Upper lobe of left lung (tissue), 6 donors: Measurements from ENCODE around the gene PNKD. TPM values are rescaled to one million over a fixed set of nuclear protein-coding genes. Genes with fewer than 3 reads are reported as not detected.

ENCODE experiments used
- ATAC-seq, 2 donors: fragments of 200-7000 bp; cut with Tn5 transposase; one replicate each; pipeline ENCODE4 v1.9.1; 2022; ENCODE audit warnings: mild to moderate bottlenecking in 2 of 2, moderate library complexity in 2 of 2; ENCODE audit not compliant: low FRiP score in 2 of 2
- DNase-seq, 2 donors: peaks; one replicate each; pipeline ENCODE4 v3.0.0-alpha.2; 2019 to 2020
- H3K27ac ChIP-seq, 4 donors: fragments of 200-600 bp; sonication (generic); one replicate each; pipeline ENCODE4 v1.5.1; 2016 to 2019
- H3K27me3 ChIP-seq, 4 donors: fragments of 200-600 bp; sonication (generic); one replicate each; pipeline ENCODE4 v1.5.1; 2017 to 2019
- H3K36me3 ChIP-seq, 4 donors: fragments of 200-600 bp; sonication (generic); one replicate each; pipeline ENCODE4 v1.5.1; 2016 to 2019
- H3K4me1 ChIP-seq, 4 donors: fragments of 200-600 bp; sonication (generic); one replicate each; pipeline ENCODE4 v1.5.1; 2018 to 2019
- H3K4me3 ChIP-seq, 4 donors: fragments of 200-600 bp; sonication (generic); one replicate each; pipeline ENCODE4 v1.5.1; 2017 to 2019; ENCODE audit warnings: mild to moderate bottlenecking in 2 of 4, moderate library complexity in 1 of 4
- H3K9me3 ChIP-seq, 4 donors: fragments of 200-600 bp; sonication (generic); one replicate each; pipeline ENCODE4 v1.5.1; 2018 to 2019
- EP300 ChIP-seq, 4 donors: sonication (generic); formaldehyde crosslinking; IDR thresholded peaks; one replicate each; pipeline ENCODE4 v1.5.1; 2017; ENCODE audit warnings: antibody characterized with exemption in 4 of 4, control low read depth in 2 of 4
- POLR2A ChIP-seq, 4 donors: fragments of 450-650 bp; IDR thresholded peaks; one replicate each; pipeline ENCODE4 v1.5.1; 2016 to 2017; ENCODE audit warnings: antibody characterized with exemption in 4 of 4, mild to moderate bottlenecking in 2 of 4
- POLR2AphosphoS5 ChIP-seq, 2 donors: sonication (generic); formaldehyde crosslinking; IDR thresholded peaks; one replicate each; pipeline ENCODE4 v1.5.1; 2017; ENCODE audit warnings: antibody characterized with exemption in 2 of 2
- WGBS, 2 donors: methylation state at CpG; one replicate each; pipeline ENCODE4 v1.1.5; 2017 to 2018; 5-methylcytosine and 5-hydroxymethylcytosine counted together
- total RNA-seq, 6 donors: library from RNA; depleted of rRNA in 4 of 6; stranded (reverse); fragments of >200 nt in 4 of 6; gene quantifications; one replicate each; pipeline versions ENCODE4 v1.1.0 to v1.2.1, GENCODE V29; 2016 to 2021
- TF ChIP-seq, protein P1 (sequence below), 6 experiments: fragments of 450-650 bp in 4 of 6; fragments of 200-600 bp in 2 of 6; sonication (generic) in 2 of 6; IDR thresholded peaks; one replicate each; pipeline ENCODE4 v1.5.1; 2016 to 2019; ENCODE audit warnings: antibody characterized with exemption in 6 of 6
- donor health status: DM: no; HTN: no; CAD: no; lungs with moderate emphysema.
- donor health status: DM: no; HTN: yes; CAD: no; lungs with severe emphysema.

PNKD gene
- total RNA-seq, 6 donors from 2014 or later = 69.8 to 153 (median 87.2) TPM

DNA sequence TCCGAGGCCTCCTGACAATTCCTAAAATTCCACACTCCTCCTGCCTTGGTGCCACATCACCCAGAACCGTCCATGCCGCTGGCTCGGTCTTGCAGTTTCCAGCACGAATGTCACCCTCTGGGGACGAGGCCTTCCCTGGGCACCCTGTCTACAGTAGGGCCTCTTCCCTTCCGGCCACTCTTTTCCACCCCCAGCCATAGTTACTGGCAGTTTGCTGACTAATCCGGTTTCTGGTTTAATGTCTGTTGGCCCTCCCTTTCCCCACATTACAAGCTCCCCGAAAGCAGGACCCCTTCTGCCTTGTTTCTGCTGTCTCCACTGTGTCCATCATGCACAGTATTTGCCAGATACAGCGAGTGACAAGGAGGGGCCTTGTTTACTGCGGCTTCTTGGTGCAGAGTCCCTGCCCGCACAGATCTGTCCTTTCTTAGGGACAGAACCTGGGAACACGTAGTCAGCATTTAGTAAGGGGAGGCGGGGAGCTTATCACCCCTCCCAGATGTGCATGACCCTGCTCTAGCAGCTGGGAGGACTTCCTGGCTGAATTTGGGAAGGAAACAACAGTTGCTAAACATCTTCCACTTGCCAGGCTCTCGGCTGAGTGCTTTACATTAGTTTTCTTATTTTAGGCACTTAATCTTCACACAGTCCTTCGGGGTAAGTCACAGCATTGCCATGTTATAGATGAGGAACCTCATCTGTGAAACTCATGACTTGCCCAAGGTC, 62.8 kb downstream of the PNKD start:
- DNase-seq (no peak), ATAC-seq (peak; percentile 2 to 74)
- Histone ChIP-seq H3K27ac (peak overlapping the region; percentile 64 to 86 (median 70)), H3K27me3 (no peaks in the 10 kb centered on the region), H3K4me1 (peaks cover 10 to 49% (median 29%) of the 10 kb centered on the region in 4 donors), H3K36me3 (no peaks in the 10 kb centered on the region), H3K9me3 (no peaks in the 10 kb centered on the region), H3K4me3 (no peak overlapping the region)
- TF ChIP-seq POLR2AphosphoS5 (IDR thresholded peaks at IDR 0.05) (peak in 1 of 2 donors; percentile 40), POLR2A (IDR thresholded peaks at IDR 0.05) (peak in 1 of 4 donors; percentile 74)
- TF ChIP-seq, protein P1, sequence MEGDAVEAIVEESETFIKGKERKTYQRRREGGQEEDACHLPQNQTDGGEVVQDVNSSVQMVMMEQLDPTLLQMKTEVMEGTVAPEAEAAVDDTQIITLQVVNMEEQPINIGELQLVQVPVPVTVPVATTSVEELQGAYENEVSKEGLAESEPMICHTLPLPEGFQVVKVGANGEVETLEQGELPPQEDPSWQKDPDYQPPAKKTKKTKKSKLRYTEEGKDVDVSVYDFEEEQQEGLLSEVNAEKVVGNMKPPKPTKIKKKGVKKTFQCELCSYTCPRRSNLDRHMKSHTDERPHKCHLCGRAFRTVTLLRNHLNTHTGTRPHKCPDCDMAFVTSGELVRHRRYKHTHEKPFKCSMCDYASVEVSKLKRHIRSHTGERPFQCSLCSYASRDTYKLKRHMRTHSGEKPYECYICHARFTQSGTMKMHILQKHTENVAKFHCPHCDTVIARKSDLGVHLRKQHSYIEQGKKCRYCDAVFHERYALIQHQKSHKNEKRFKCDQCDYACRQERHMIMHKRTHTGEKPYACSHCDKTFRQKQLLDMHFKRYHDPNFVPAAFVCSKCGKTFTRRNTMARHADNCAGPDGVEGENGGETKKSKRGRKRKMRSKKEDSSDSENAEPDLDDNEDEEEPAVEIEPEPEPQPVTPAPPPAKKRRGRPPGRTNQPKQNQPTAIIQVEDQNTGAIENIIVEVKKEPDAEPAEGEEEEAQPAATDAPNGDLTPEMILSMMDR (IDR thresholded peaks at IDR 0.05) = no peak
- WGBS, 2 donors = 56 to 61% methylated on average over 14 to 16 of the region's 16 CpGs

DNA sequence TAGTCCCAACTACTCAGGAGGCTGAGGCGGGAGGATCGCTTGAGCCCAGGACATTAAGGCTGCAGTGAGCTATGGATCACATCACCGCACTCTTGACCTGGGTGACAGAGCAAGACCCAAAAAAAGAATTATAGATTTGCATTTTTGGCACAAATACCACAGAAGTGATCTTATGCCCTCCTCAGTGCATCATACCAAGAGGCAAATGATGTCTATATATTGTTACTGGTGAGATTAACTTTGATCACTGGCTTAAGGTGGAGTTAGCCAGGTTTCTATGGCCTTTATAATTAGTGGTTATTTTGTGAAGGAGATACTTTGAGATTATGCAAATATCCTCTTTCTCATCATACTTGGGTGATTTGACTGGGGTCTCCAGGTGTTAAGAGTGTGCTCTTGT, 64.2 kb downstream of the PNKD start:
- no peaks in the 10 kb centered on the region for H3K27me3 ChIP-seq
- no peaks in the 10 kb centered on the region for H3K9me3 ChIP-seq
- TF ChIP-seq POLR2AphosphoS5 (IDR thresholded peaks at IDR 0.05) (no peak), EP300 (IDR thresholded peaks at IDR 0.05) (no peak), POLR2A (IDR thresholded peaks at IDR 0.05) (no peak)
- TF ChIP-seq, protein P1 (IDR thresholded peaks at IDR 0.05) = no peak
- no peak for DNase-seq
- no peak for ATAC-seq
- no peak overlapping the region for H3K4me3 ChIP-seq
- no peak overlapping the region for H3K27ac ChIP-seq
- WGBS, 2 donors = 98 to 100% methylated on average over 3 of the region's 3 CpGs
- peaks cover 7 to 36% (median 21%) of the 10 kb centered on the region in 4 donors for H3K4me1 ChIP-seq
- peaks cover 0 to 6% (median 0%) of the 10 kb centered on the region in 4 donors for H3K36me3 ChIP-seq

DNA sequence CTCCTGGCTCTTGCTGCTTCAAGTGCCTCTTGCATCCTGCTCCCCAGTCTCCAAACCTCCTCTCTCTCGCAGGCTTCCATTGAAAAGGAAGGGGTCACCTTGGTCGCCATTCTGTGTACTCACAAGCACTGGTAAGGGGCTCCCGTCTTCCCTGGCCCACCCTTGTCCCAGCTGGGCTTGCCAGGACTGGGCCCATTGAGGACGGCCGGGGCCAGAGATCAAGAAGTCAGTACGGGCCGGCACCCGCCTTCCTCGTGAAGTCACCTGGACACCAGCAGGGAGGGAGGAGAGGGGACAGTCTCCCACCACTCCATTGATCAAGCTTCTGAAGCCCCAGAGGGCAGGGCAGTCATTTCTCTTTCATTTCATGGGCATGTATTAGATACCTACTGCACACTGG, 70.3 kb downstream of the PNKD start:
- Histone ChIP-seq H3K27me3 (no peaks in the 10 kb centered on the region), H3K9me3 (no peaks in the 10 kb centered on the region), H3K4me3 (no peak overlapping the region), H3K36me3 (peaks cover 4 to 22% (median 15%) of the 10 kb centered on the region in 4 donors), H3K27ac (no peak overlapping the region), H3K4me1 (no peaks in the 10 kb centered on the region)
- TF ChIP-seq POLR2A (IDR thresholded peaks at IDR 0.05) = no peak
- DNase-seq (no peak), ATAC-seq (no peak)
- 87 to 97% methylated on average over 9 of the region's 9 CpGs for WGBS, 2 donors

DNA sequence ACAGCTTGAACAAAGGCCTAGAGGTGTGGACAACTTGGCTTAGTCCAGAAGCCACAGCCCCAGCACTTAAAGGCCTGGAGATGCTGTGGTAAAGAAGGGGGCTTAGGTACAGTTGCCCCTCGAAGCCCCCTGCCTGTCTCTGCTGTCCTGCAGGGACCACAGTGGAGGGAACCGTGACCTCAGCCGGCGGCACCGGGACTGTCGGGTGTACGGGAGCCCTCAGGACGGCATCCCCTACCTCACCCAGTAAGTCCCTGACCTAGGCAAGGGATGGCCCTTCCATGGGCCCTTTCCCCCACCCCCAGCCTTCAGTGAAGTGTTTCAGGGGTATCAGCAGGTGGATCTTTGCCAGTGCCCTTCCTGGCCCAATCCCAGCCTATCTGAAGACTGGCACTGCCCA, 71.1 kb downstream of the PNKD start:
- H3K4me1 ChIP-seq = no peaks in the 10 kb centered on the region
- TF ChIP-seq EP300 (IDR thresholded peaks at IDR 0.05) (no peak), POLR2A (IDR thresholded peaks at IDR 0.05) (no peak), POLR2AphosphoS5 (IDR thresholded peaks at IDR 0.05) (no peak)
- TF ChIP-seq, protein P1 (IDR thresholded peaks at IDR 0.05) = no peak
- WGBS, 2 donors = 92 to 100% methylated on average over 7 to 8 of the region's 8 CpGs
- no peaks in the 10 kb centered on the region for H3K9me3 ChIP-seq
- H3K27ac ChIP-seq = no peak overlapping the region
- ATAC-seq (no peak), DNase-seq (no peak)
- peaks cover 4 to 22% (median 19%) of the 10 kb centered on the region in 4 donors for H3K36me3 ChIP-seq
- no peaks in the 10 kb centered on the region for H3K27me3 ChIP-seq
- no peak overlapping the region for H3K4me3 ChIP-seq

DNA sequence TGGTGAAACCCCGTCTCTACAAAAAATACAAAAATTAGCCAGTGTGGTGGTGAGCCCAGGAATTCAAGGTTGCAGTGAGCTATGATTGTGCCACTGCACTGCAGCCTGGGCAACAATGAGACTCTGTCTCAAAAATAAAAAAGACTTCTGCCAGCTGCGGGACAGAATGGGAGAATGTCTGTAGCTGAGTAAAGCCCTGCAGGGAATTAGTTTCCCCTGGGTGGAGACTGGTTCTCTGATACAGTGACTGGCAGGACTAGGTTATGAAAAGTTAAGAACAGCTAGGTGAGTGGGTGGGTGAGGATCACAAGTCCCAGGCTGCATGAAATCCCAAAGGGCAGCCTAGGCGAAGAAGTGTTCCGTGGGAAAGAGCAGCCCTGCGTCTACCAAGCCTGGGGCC, 72.5 kb downstream of the PNKD start:
- no peak overlapping the region for H3K4me3 ChIP-seq
- H3K36me3 ChIP-seq = peaks cover 4 to 22% (median 19%) of the 10 kb centered on the region in 4 donors
- no peaks in the 10 kb centered on the region for H3K27me3 ChIP-seq
- ATAC-seq = no peak
- no peak overlapping the region for H3K27ac ChIP-seq
- DNase-seq = no peak
- no peaks in the 10 kb centered on the region for H3K9me3 ChIP-seq
- WGBS, 2 donors = 91 to 94% methylated on average over 5 of the region's 5 CpGs
- TF ChIP-seq POLR2A (IDR thresholded peaks at IDR 0.05) (no peak), EP300 (IDR thresholded peaks at IDR 0.05) (no peak), POLR2AphosphoS5 (IDR thresholded peaks at IDR 0.05) (no peak)
- TF ChIP-seq, protein P1 (IDR thresholded peaks at IDR 0.05) = no peak
- no peaks in the 10 kb centered on the region for H3K4me1 ChIP-seq
